T-cell (primary cell): ENCODE measurements around the gene ZNF546. TPM values are rescaled to one million over a fixed set of nuclear protein-coding genes. Genes with fewer than 3 reads are reported as not detected.

Source experiments
- ATAC-seq, 4 experiments: fragments of 200-7000 bp in 3 of 4; fragments of 150-1000 bp in 1 of 4; cut with Tn5 transposase; replicated peaks in 1 of 4; 1 replicate in 3 of 4; 2 replicates in 1 of 4; pipeline ENCODE4 v1.10.0; 2021; ENCODE audit warnings: moderate library complexity in 3 of 4, mild to moderate bottlenecking in 2 of 4, moderate number of reproducible peaks in 1 of 4
- CTCF ChIA-PET, 2 donors: fragments of 300-600 bp; sonication (Branson Sonifier 250); formaldehyde crosslinking; loops; one replicate each; lab custom pipeline; 2022; ENCODE audit warnings: antibody characterized with exemption in 2 of 2; lab: Charles Lee
- POLR2A ChIA-PET, 2 donors: fragments of 300-600 bp; sonication (Branson Sonifier 250); formaldehyde crosslinking; loops; one replicate each; lab custom pipeline; 2022; ENCODE audit warnings: antibody characterized with exemption in 2 of 2; lab: Charles Lee
- DNase-seq, 35 experiments: peaks; one replicate each; pipeline versions ENCODE4 v3.0.0 to v3.0.0-alpha.2; 2013 to 2023
- H3K27ac ChIP-seq: one replicate; pipeline ENCODE4 v1.5.1; 2013; ENCODE audit warnings: low read length
- H3K27me3 ChIP-seq, 2 experiments: replicated peaks in 1 of 2; 1 replicate in 1 of 2; 2 replicates in 1 of 2; pipeline versions ENCODE4 v1.6.1 to v1.7.0; 2013; ENCODE audit warnings: low read length in 1 of 2, mixed read lengths in 1 of 2; ENCODE audit not compliant: control insufficient read depth in 2 of 2, insufficient read depth in 2 of 2; ENCODE audit errors: extremely low read depth in 1 of 2
- H3K36me3 ChIP-seq, 2 donors: 1 replicate in 1 of 2; 2 replicates in 1 of 2; pipeline versions ENCODE4 v1.6.1 to v1.7.0; 2013; ENCODE audit warnings: low read length in 1 of 2; ENCODE audit not compliant: control insufficient read depth in 2 of 2, insufficient read depth in 1 of 2; ENCODE audit errors: extremely low read depth in 1 of 2
- H3K4me1 ChIP-seq, 2 experiments: 1 replicate in 1 of 2; 2 replicates in 1 of 2; pipeline versions ENCODE4 v1.6.1 to v1.7.0; 2013; ENCODE audit warnings: low read length in 2 of 2, mixed read lengths in 1 of 2; ENCODE audit not compliant: insufficient read depth in 2 of 2, control insufficient read depth in 1 of 2; ENCODE audit errors: extremely low read depth in 1 of 2
- H3K4me3 ChIP-seq, 2 donors: 1 replicate in 1 of 2; 2 replicates in 1 of 2; pipeline versions ENCODE4 v1.5.1 to v1.7.0; 2013; ENCODE audit warnings: mild to moderate bottlenecking in 2 of 2, low read length in 1 of 2, moderate library complexity in 1 of 2; ENCODE audit not compliant: control insufficient read depth in 1 of 2; ENCODE audit errors: extremely low read depth in 1 of 2
- H3K9me3 ChIP-seq: 2 replicates; pipeline ENCODE4 v1.7.0; 2013
- H3K27ac Mint-ChIP-seq, 2 donors: one replicate each; pipeline ENCODE4 v1.8.0; 2020 to 2021; ENCODE audit warnings: mild to moderate bottlenecking in 2 of 2, mixed read lengths in 2 of 2
- H3K27me3 Mint-ChIP-seq, 2 donors: one replicate each; pipeline ENCODE4 v1.8.0; 2021 to 2022; ENCODE audit warnings: mixed read lengths in 2 of 2
- H3K36me3 Mint-ChIP-seq: one replicate; pipeline ENCODE4 v1.8.0; 2021; ENCODE audit warnings: mixed read lengths
- H3K4me1 Mint-ChIP-seq, 3 donors: one replicate each; pipeline ENCODE4 v1.8.0; 2020 to 2022; ENCODE audit warnings: mixed read lengths in 3 of 3, mild to moderate bottlenecking in 1 of 3
- H3K4me3 Mint-ChIP-seq, 3 donors: one replicate each; pipeline ENCODE4 v1.8.0; 2020 to 2022; ENCODE audit warnings: mild to moderate bottlenecking in 3 of 3, mixed read lengths in 3 of 3, moderate library complexity in 3 of 3
- H3K9me3 Mint-ChIP-seq, 3 donors: one replicate each; pipeline ENCODE4 v1.8.0; 2020 to 2022; ENCODE audit warnings: mixed read lengths in 3 of 3
- WGBS: methylation state at CpG from one replicate; pipeline ENCODE4 v1.1.5; 2013; ENCODE audit warnings: missing lambda C conversion rate; ENCODE audit not compliant: insufficient coverage; 5-methylcytosine and 5-hydroxymethylcytosine counted together
- total RNA-seq, 35 experiments: library from RNA in 6 of 35; stranded (reverse) in 6 of 35; fragments of 120-200 nt in 1 of 35; gene quantifications; one replicate each; pipeline versions ENCODE4 v1.2.1 to v1.2.4 and lab custom pipeline; 2013 to 2026

ZNF546 gene
- total RNA-seq, 5 donors from 2014 or later (not counting 1 experiment from before 2014, with no cell fraction given): 5.9 to 18.0 (median 12.9) TPM

GRCh38 chr19:39987596-39987995, 9.3 kb upstream of the ZNF546 start:
- H3K9me3 Mint-ChIP-seq: peaks cover 21 to 37% (median 26%) of the 10 kb centered on the region in 3 donors
- WGBS: no CpG with 5 or more reads among the region's 1 CpG
- no peak for ATAC-seq
- DNase-seq: no peak
- CTCF ChIA-PET: interaction anchor here in 1 of 2 donors (0.6 kb wide), 1 partner anchor 18 kb away, joined by 3 read pairs; no protein-coding TSS in a partner anchor
- H3K4me3 Mint-ChIP-seq: no peak overlapping the region
- peaks cover 38 to 41% (median 38%) of the 10 kb centered on the region in 3 donors for H3K4me1 Mint-ChIP-seq
- H3K9me3 ChIP-seq: peaks cover 3% of the 10 kb centered on the region
- POLR2A ChIA-PET: no interaction called here
- H3K27ac Mint-ChIP-seq: no peak overlapping the region
- no peaks in the 10 kb centered on the region for H3K27me3 ChIP-seq
- H3K4me3 ChIP-seq: no peak overlapping the region
- H3K4me1 ChIP-seq: peaks cover 0 to 3% of the 10 kb centered on the region in 2 experiments
- no peaks in the 10 kb centered on the region for H3K27me3 Mint-ChIP-seq
- H3K36me3 ChIP-seq: peaks cover 0 to 6% of the 10 kb centered on the region in 2 donors
- H3K27ac ChIP-seq: no peak overlapping the region
- peaks cover 48% of the 10 kb centered on the region for H3K36me3 Mint-ChIP-seq

GRCh38 chr19:39993605-39994004, 3.3 kb upstream of the ZNF546 start:
- Mint-ChIP-seq H3K27ac (no peak overlapping the region), H3K4me3 (no peak overlapping the region), H3K27me3 (no peaks in the 10 kb centered on the region), H3K9me3 (peaks cover 0 to 8% (median 0%) of the 10 kb centered on the region in 3 donors), H3K36me3 (peaks cover 24% of the 10 kb centered on the region), H3K4me1 (peaks cover 67 to 72% (median 68%) of the 10 kb centered on the region in 3 donors)
- ATAC-seq: no peak
- H3K36me3 ChIP-seq: no peaks in the 10 kb centered on the region
- no peak for DNase-seq
- ChIA-PET POLR2A (no interaction called here), CTCF (interaction anchor here in 1 of 2 donors (0.6 kb wide), 1 partner anchor 1032 kb away, joined by 9 read pairs; no protein-coding TSS in a partner anchor)
- H3K27me3 ChIP-seq: no peaks in the 10 kb centered on the region
- WGBS: 100% methylated on average over 1 of the region's 1 CpG
- H3K4me3 ChIP-seq: no peak overlapping the region
- H3K9me3 ChIP-seq: no peaks in the 10 kb centered on the region
- no peak overlapping the region for H3K27ac ChIP-seq
- H3K4me1 ChIP-seq: peaks cover 15 to 26% of the 10 kb centered on the region in 2 experiments

DNA sequence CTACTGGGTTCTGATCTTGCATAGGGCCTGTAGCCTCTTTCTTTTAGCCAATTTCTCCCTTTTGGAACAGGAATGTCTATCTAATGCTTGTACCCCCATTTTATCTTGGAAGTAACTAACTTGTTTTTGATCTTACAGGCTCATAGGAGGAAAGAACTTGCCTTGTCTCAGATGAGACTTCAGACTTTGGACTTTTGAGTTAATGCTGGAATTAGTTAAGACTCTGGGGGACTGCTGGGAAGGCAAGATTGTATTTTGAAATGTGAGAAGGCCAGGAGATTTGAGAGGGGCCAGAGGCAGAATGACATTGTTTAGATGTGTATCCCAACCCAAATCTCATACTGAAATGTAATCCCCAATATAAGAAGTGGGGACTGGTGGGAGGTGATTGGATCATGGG, 2.5 kb upstream of the ZNF546 start:
- ChIA-PET POLR2A (no interaction called here), CTCF (no interaction called here)
- Mint-ChIP-seq H3K27ac (no peak overlapping the region), H3K27me3 (no peaks in the 10 kb centered on the region), H3K36me3 (peaks cover 21% of the 10 kb centered on the region), H3K9me3 (peaks cover 0 to 8% (median 0%) of the 10 kb centered on the region in 3 donors), H3K4me3 (no peak overlapping the region), H3K4me1 (peaks cover 64 to 68% (median 68%) of the 10 kb centered on the region in 3 donors)
- H3K27me3 ChIP-seq: no peaks in the 10 kb centered on the region
- no peak for DNase-seq
- H3K27ac ChIP-seq: no peak overlapping the region
- no peak overlapping the region for H3K4me3 ChIP-seq
- no peak for ATAC-seq
- H3K4me1 ChIP-seq: peaks cover 15 to 26% of the 10 kb centered on the region in 2 experiments
- H3K36me3 ChIP-seq: no peaks in the 10 kb centered on the region
- H3K9me3 ChIP-seq: no peaks in the 10 kb centered on the region

- Mint-ChIP-seq H3K27me3 (no peaks in the 10 kb centered on the region), H3K27ac (peak overlapping the region in 1 of 2 donors; percentile 34), H3K4me1 (peaks cover 55 to 56% (median 56%) of the 10 kb centered on the region in 3 donors), H3K4me3 (peak overlapping the region; percentile 87 to 99 (median 96)), H3K9me3 (peaks cover 0 to 8% (median 0%) of the 10 kb centered on the region in 3 donors), H3K36me3 (peaks cover 18% of the 10 kb centered on the region)
- ATAC-seq: no peak
- 63% methylated on average over 1 of the region's 1 CpG for WGBS
- Histone ChIP-seq H3K4me3 (peak overlapping the region in 1 of 2 donors; percentile 86), H3K27ac (peak overlapping the region; percentile 82), H3K36me3 (no peaks in the 10 kb centered on the region), H3K4me1 (peaks cover 15 to 26% of the 10 kb centered on the region in 2 experiments), H3K27me3 (no peaks in the 10 kb centered on the region), H3K9me3 (no peaks in the 10 kb centered on the region)
- POLR2A ChIA-PET: no interaction called here
- DNase-seq: no peak
- CTCF ChIA-PET: interaction anchor here in 1 of 2 donors (2.7 kb wide), 1 partner anchor 25 kb away, joined by 20 read pairs; the partner anchor contains the start of gene PSMC4
Observed at GRCh38 chr19:39995794-39996193, 1.1 kb upstream of the ZNF546 start.

- ATAC-seq (peak; percentile 55 to 64 (median 58)), DNase-seq (peak in 20 of 35 experiments; percentile 5 to 62 (median 19))
- WGBS: 4% methylated on average over 18 of the region's 19 CpGs
- H3K27ac Mint-ChIP-seq: peak overlapping the region; percentile 91 to 95
- ChIA-PET CTCF (interaction anchor here in 1 of 2 donors (2.7 kb wide), 1 partner anchor 26 kb away, joined by 20 read pairs; the partner anchor contains the start of gene PSMC4), POLR2A (no interaction called here)
- peaks cover 0 to 8% (median 0%) of the 10 kb centered on the region in 3 donors for H3K9me3 Mint-ChIP-seq
- no peaks in the 10 kb centered on the region for H3K9me3 ChIP-seq
- no peaks in the 10 kb centered on the region for H3K36me3 ChIP-seq
- H3K27me3 Mint-ChIP-seq: no peaks in the 10 kb centered on the region
- H3K4me3 ChIP-seq: peak overlapping the region; percentile 86 to 88
- H3K4me1 ChIP-seq: peaks cover 13 to 26% of the 10 kb centered on the region in 2 experiments
- H3K4me1 Mint-ChIP-seq: peaks cover 49 to 52% (median 50%) of the 10 kb centered on the region in 3 donors
- peak overlapping the region; percentile 82 for H3K27ac ChIP-seq
- peaks cover 18% of the 10 kb centered on the region for H3K36me3 Mint-ChIP-seq
- no peaks in the 10 kb centered on the region for H3K27me3 ChIP-seq
- H3K4me3 Mint-ChIP-seq: peak overlapping the region; percentile 87 to 99 (median 96)
Observed at GRCh38 chr19:39996218-39996810, 546 bp upstream of the ZNF546 start.

DNA sequence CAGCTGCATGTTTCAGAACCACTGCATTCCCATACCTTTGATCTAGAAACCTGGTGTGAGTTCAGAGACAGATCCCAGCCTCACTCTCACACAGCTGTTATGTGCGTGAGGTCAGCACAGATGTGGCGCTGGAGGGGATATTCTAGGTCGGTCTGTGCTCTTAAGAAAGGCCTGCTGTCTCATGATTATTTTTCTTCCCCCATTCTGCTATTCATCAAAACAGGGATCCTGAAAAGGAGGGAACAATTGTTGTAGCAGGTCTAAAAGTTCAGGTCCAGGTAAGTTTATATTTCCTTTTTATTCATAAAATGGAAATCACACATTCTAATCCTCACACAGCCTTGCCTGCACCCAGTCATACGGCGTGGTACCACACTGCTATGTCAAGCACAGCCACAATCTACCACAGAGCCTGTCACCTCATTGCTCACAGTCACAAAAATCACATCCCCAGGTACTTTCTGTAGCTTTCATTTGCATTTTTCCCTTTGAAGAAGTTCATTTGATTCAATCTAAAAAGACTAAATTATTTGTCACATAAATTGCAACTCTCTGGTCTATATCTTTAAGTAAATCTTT, 867 bp downstream of the ZNF546 start:
- H3K4me1 ChIP-seq: peaks cover 12 to 26% of the 10 kb centered on the region in 2 experiments
- Mint-ChIP-seq H3K9me3 (peaks cover 0 to 8% (median 0%) of the 10 kb centered on the region in 3 donors), H3K27ac (peak overlapping the region; percentile 91 to 95), H3K4me3 (peak overlapping the region; percentile 87 to 99 (median 96)), H3K27me3 (no peaks in the 10 kb centered on the region), H3K36me3 (peaks cover 18% of the 10 kb centered on the region), H3K4me1 (peaks cover 36 to 40% (median 38%) of the 10 kb centered on the region in 3 donors)
- H3K9me3 ChIP-seq: no peaks in the 10 kb centered on the region
- 82% methylated on average over 2 of the region's 5 CpGs for WGBS
- no peaks in the 10 kb centered on the region for H3K36me3 ChIP-seq
- POLR2A ChIA-PET: interaction anchor here in 1 of 2 donors (0.6 kb wide), 1 partner anchor 1365 kb away, joined by 3 read pairs; no protein-coding TSS in a partner anchor
- DNase-seq (peak in 6 of 35 experiments; percentile 5 to 35 (median 13)), ATAC-seq (no peak)
- no peaks in the 10 kb centered on the region for H3K27me3 ChIP-seq
- H3K27ac ChIP-seq: peak overlapping the region; percentile 82
- CTCF ChIA-PET: interaction anchor here in 1 of 2 donors (0.7 to 2.7 kb wide), 2 partner anchors 27 to 82 kb away, joined by 4 to 20 read pairs; partner anchors contain the start of gene PSMC4
- H3K4me3 ChIP-seq: peak overlapping the region; percentile 86 to 88
